A673 (cell line): ENCODE results near the gene IGFL3.

Experiments used
- CTCF ChIP-seq: fragments of 300-800, 200-600 bp; sonication (generic); conservative IDR thresholded peaks from 2 replicates; pipeline ENCODE4 v1.5.1; 2017; ENCODE audit warnings: low read depth, mild to moderate bottlenecking, antibody characterized with exemption, low read length, moderate library complexity, mixed read lengths
- EZH2 ChIP-seq: fragments of 200-600 bp; sonication (generic); IDR thresholded peaks from 2 replicates; pipeline ENCODE4 v1.6.1; 2017; ENCODE audit warnings: borderline replicate concordance, low read depth, mild to moderate bottlenecking, mixed read lengths, antibody characterized with exemption, low read length; ENCODE audit not compliant: poor library complexity, severe bottlenecking

GRCh38 chr19:46159418-46160232 is 35.1 kb upstream of the IGFL3 start:
- TF ChIP-seq CTCF (no peak), EZH2 (no peak)
